Stimulated activated CD4-positive, alpha-beta T cell treated with anti-CD3 and anti-CD28 coated beads, Interleukin-4, amount 100 ng/mL, for 48 hours (primary cell): ENCODE measurements around the gene DDX41.
A peak's percentile ranks its signal among the peaks of the same experiment; 100 is the strongest.

Experiments used
- DNase-seq, 2 donors: peaks; one replicate each; pipeline ENCODE4 v3.0.0-alpha.2; 2020; ENCODE audit warnings: low read depth in 2 of 2

Gene DDX41

GRCh38 chr5:177484902-177485549 is 31.7 kb downstream of the DDX41 start:
- DNase-seq = no peak

- no peak for DNase-seq
Measured at GRCh38 chr5:177483994-177484901, 32.5 kb downstream of the DDX41 start.

- no peak for DNase-seq
Measured at GRCh38 chr5:177483042-177483441, 33.7 kb downstream of the DDX41 start.

GRCh38 chr5:177482359-177482795 is 34.4 kb downstream of the DDX41 start:
- DNase-seq = no peak

GRCh38 chr5:177479774-177480173 is 37.0 kb downstream of the DDX41 start:
- no peak for DNase-seq

- DNase-seq = no peak
Measured at GRCh38 chr5:177478711-177479646, 37.8 kb downstream of the DDX41 start.

- no peak for DNase-seq
Measured at GRCh38 chr5:177477701-177478477, 38.9 kb downstream of the DDX41 start.

- DNase-seq = no peak
Measured at GRCh38 chr5:177476531-177477233, 40.1 kb downstream of the DDX41 start.

- DNase-seq = no peak
Measured at GRCh38 chr5:177475563-177476427, 41.0 kb downstream of the DDX41 start.

GRCh38 chr5:177474846-177475562 is 41.8 kb downstream of the DDX41 start:
- DNase-seq = no peak

GRCh38 chr5:177474002-177474476 is 42.7 kb downstream of the DDX41 start:
- no peak for DNase-seq

GRCh38 chr5:177473443-177474001 is 43.2 kb downstream of the DDX41 start, which contains the start of gene DBN1:
Gene DBN1 (minus strand): TSS chr5:177473634. CDS start chr5:177473521, 113 bp downstream.
- no peak for DNase-seq

- peak in 1 of 2 donors; percentile 39 for DNase-seq
Measured at GRCh38 chr5:177472460-177473442, 44.0 kb downstream of the DDX41 start.

GRCh38 chr5:177471610-177472356 is 45.0 kb downstream of the DDX41 start:
- DNase-seq = no peak

GRCh38 chr5:177470759-177471536 is 45.8 kb downstream of the DDX41 start:
- DNase-seq = no peak
